Endothelial cell (in vitro differentiated cells): ENCODE measurements around the gene MS4A18. TPM values are rescaled to one million over a fixed set of nuclear protein-coding genes. Genes with fewer than 3 reads are reported as not detected.

Source experiments
- DNase-seq: peaks from one replicate; pipeline ENCODE4 v3.0.0; 2021; ENCODE audit warnings: low spot score
- H3K27ac Mint-ChIP-seq: one replicate; pipeline ENCODE4 v1.8.0; 2021; ENCODE audit warnings: mixed read lengths, inconsistent platforms; ENCODE audit not compliant: unreplicated experiment
- H3K27me3 Mint-ChIP-seq: one replicate; pipeline ENCODE4 v1.8.0; 2021; ENCODE audit warnings: mild to moderate bottlenecking, moderate library complexity, mixed read lengths, inconsistent platforms; ENCODE audit not compliant: unreplicated experiment
- H3K36me3 Mint-ChIP-seq: one replicate; pipeline ENCODE4 v1.8.0; 2021; ENCODE audit warnings: mild to moderate bottlenecking, low read depth, mixed read lengths, inconsistent platforms; ENCODE audit not compliant: unreplicated experiment
- H3K4me1 Mint-ChIP-seq: one replicate; pipeline ENCODE4 v1.8.0; 2021; ENCODE audit warnings: mild to moderate bottlenecking, mixed read lengths, inconsistent platforms; ENCODE audit not compliant: unreplicated experiment
- H3K4me3 Mint-ChIP-seq: one replicate; pipeline ENCODE4 v1.8.0; 2021; ENCODE audit warnings: mild to moderate bottlenecking, mixed read lengths, inconsistent platforms; ENCODE audit not compliant: unreplicated experiment
- H3K9me3 Mint-ChIP-seq: one replicate; pipeline ENCODE4 v1.8.0; 2021; ENCODE audit warnings: mixed read lengths, inconsistent platforms; ENCODE audit not compliant: unreplicated experiment
- total RNA-seq: library from RNA; stranded (reverse); fragmentation: NEBNext Ultra II Directional; extraction: Animal tissue kit (Norgen Biotek cat#: 25700); gene quantifications from one replicate; pipeline ENCODE4 v1.2.1, GENCODE V29; 2021; ENCODE audit not compliant: unreplicated experiment
- TF ChIP-seq, protein P1 (sequence below): fragments of 200-600 bp; sonication (generic); IDR thresholded peaks from one replicate; pipeline ENCODE4 v1.5.0; 2021; ENCODE audit warnings: antibody characterized with exemption; ENCODE audit not compliant: unreplicated experiment

Gene MS4A18
- total RNA-seq, 1 donor from 2014 or later: not detected

GRCh38 chr11:60775420-60775961, 51.0 kb downstream of the MS4A18 start:
- peak; percentile 90 for DNase-seq
- Mint-ChIP-seq H3K4me1 (no peaks in the 10 kb centered on the region), H3K9me3 (no peaks in the 10 kb centered on the region), H3K4me3 (no peak overlapping the region), H3K36me3 (no peaks in the 10 kb centered on the region), H3K27ac (no peak overlapping the region), H3K27me3 (peaks cover 10% of the 10 kb centered on the region)
- TF ChIP-seq, protein P1, sequence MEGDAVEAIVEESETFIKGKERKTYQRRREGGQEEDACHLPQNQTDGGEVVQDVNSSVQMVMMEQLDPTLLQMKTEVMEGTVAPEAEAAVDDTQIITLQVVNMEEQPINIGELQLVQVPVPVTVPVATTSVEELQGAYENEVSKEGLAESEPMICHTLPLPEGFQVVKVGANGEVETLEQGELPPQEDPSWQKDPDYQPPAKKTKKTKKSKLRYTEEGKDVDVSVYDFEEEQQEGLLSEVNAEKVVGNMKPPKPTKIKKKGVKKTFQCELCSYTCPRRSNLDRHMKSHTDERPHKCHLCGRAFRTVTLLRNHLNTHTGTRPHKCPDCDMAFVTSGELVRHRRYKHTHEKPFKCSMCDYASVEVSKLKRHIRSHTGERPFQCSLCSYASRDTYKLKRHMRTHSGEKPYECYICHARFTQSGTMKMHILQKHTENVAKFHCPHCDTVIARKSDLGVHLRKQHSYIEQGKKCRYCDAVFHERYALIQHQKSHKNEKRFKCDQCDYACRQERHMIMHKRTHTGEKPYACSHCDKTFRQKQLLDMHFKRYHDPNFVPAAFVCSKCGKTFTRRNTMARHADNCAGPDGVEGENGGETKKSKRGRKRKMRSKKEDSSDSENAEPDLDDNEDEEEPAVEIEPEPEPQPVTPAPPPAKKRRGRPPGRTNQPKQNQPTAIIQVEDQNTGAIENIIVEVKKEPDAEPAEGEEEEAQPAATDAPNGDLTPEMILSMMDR: peak; percentile 90

DNA sequence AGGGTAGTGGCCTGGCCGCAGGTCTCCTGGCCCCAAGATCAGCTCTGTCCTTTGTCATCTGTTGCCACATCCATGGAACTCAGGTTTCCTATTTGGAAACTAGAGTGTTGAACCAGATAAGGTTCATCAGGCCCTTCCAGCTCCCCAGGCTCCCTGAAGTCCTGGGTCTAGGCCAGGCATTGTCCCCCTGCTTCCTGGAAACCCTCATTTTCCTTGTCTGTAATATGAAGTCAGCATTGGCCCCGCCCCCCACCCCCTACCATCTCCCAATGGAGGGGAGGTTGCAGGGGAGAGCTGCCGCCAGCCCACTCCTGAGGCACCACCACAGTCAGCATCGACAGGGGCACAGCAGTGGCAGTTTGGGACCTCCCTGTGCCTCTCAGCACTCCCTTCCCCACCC, 51.6 kb downstream of the MS4A18 start:
- no peak for DNase-seq
- Mint-ChIP-seq H3K9me3 (no peaks in the 10 kb centered on the region), H3K4me1 (no peaks in the 10 kb centered on the region), H3K4me3 (no peak overlapping the region), H3K36me3 (no peaks in the 10 kb centered on the region), H3K27ac (no peak overlapping the region), H3K27me3 (peaks cover 7% of the 10 kb centered on the region)
- TF ChIP-seq, protein P1: no peak

DNA sequence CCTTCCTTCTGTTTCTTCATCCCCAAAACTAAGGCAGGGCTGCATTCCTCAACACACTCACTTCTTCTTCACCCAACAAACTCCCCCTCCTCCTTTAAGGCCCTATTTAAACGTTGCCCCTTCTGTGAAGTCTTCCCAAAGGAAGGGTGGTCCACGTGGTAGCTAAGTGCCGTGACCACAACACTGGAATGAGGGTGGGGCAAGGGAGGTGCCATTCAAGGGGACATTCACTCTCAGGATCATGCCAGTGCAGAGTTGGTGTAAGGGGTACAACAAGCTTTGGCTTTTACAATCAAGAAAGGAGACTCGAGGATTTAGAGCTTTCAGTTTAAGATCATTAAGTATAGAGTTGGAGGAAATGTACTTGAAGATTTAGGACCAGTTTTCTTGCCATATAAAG, 52.6 kb downstream of the MS4A18 start:
- H3K36me3 Mint-ChIP-seq: no peaks in the 10 kb centered on the region
- no peaks in the 10 kb centered on the region for H3K9me3 Mint-ChIP-seq
- H3K27me3 Mint-ChIP-seq: peaks cover 5% of the 10 kb centered on the region
- H3K4me3 Mint-ChIP-seq: no peak overlapping the region
- DNase-seq: no peak
- TF ChIP-seq, protein P1: no peak
- H3K27ac Mint-ChIP-seq: no peak overlapping the region
- H3K4me1 Mint-ChIP-seq: no peaks in the 10 kb centered on the region

- Mint-ChIP-seq H3K27me3 (peaks cover 5% of the 10 kb centered on the region), H3K4me1 (no peaks in the 10 kb centered on the region), H3K9me3 (no peaks in the 10 kb centered on the region), H3K4me3 (no peak overlapping the region), H3K36me3 (no peaks in the 10 kb centered on the region), H3K27ac (no peak overlapping the region)
- TF ChIP-seq, protein P1: no peak
- DNase-seq: no peak
Observed at GRCh38 chr11:60777572-60777971, 53.1 kb downstream of the MS4A18 start.

DNA sequence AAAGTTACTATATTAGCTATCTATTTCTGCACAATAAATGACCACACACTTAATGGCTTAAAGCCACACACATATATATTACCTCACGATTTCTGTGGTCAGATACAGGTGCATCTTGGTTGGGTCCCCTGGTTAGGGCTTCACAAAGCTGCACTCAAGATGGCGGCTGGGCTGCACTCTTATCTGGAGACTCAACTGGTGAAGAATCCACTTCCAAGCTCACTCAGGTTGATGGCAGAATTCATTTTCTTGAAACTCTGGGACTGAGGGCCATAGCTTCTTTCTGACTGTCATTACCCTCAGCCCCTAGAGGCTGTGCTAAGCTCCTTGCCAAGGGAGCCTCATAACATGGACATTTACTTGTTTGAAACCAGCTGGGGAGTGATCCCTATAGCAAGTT, 55.5 kb downstream of the MS4A18 start:
- no peak for DNase-seq
- H3K4me1 Mint-ChIP-seq: no peaks in the 10 kb centered on the region
- no peaks in the 10 kb centered on the region for H3K9me3 Mint-ChIP-seq
- H3K36me3 Mint-ChIP-seq: no peaks in the 10 kb centered on the region
- no peak overlapping the region for H3K27ac Mint-ChIP-seq
- TF ChIP-seq, protein P1: no peak
- no peak overlapping the region for H3K4me3 Mint-ChIP-seq
- no peaks in the 10 kb centered on the region for H3K27me3 Mint-ChIP-seq
